ENCODE results near the gene FARS2.
A peak's percentile ranks its signal among the peaks of the same experiment; 100 is the strongest.
"Not testable (repeated sequence)": the region's sequence is repeated elsewhere in the genome, so short reads cannot be mapped to it uniquely, and the experiment has no call there.

FARS2 gene

DNA sequence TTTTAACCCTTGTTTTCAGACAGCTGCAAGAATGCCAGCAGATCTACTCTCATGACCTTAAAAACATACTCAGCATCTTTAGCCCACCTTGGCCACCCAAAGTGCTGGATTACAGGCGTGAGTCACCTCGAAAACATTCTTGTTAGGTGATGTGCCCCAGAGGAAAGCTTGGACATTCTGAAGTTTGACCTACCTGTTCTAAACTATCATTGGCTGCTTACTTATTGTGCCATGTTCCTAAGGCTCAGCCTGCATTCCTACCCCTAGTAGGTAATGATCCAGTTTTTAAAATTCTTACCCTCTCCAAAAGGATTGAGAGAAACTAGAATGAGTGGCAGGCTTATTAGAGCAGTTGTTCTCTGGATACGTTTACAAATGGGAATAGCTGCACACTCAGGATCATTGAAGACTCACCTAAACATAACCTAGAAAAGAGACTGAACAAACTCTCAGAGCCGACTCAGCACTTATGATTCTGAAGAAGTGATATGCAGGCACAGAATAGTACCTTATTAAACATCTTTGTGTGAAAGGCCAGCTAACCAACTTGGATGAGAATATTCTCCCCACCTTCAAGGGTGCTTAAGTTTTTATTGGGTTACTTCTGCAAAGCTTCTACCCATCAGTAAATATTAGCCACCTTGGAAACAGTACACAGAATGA lies 383.3 kb downstream of the FARS2 start:
- H3K27ac ChIP-seq = no peak overlapping the region
- POLR2A ChIA-PET (ENCODE audit: low non-redundant PET) = no interaction called here
- CTCF ChIA-PET = interaction anchor here (0.6 kb wide), 1 partner anchor 173 kb away, joined by 3 read pairs; no protein-coding TSS in a partner anchor
- DNase-seq (ENCODE audit: low spot score) = peak; percentile 40
- TF ChIP-seq, protein P1, sequence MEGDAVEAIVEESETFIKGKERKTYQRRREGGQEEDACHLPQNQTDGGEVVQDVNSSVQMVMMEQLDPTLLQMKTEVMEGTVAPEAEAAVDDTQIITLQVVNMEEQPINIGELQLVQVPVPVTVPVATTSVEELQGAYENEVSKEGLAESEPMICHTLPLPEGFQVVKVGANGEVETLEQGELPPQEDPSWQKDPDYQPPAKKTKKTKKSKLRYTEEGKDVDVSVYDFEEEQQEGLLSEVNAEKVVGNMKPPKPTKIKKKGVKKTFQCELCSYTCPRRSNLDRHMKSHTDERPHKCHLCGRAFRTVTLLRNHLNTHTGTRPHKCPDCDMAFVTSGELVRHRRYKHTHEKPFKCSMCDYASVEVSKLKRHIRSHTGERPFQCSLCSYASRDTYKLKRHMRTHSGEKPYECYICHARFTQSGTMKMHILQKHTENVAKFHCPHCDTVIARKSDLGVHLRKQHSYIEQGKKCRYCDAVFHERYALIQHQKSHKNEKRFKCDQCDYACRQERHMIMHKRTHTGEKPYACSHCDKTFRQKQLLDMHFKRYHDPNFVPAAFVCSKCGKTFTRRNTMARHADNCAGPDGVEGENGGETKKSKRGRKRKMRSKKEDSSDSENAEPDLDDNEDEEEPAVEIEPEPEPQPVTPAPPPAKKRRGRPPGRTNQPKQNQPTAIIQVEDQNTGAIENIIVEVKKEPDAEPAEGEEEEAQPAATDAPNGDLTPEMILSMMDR (conservative IDR thresholded peaks at IDR 0.05; ENCODE audit: low read depth) = no peak

DNA sequence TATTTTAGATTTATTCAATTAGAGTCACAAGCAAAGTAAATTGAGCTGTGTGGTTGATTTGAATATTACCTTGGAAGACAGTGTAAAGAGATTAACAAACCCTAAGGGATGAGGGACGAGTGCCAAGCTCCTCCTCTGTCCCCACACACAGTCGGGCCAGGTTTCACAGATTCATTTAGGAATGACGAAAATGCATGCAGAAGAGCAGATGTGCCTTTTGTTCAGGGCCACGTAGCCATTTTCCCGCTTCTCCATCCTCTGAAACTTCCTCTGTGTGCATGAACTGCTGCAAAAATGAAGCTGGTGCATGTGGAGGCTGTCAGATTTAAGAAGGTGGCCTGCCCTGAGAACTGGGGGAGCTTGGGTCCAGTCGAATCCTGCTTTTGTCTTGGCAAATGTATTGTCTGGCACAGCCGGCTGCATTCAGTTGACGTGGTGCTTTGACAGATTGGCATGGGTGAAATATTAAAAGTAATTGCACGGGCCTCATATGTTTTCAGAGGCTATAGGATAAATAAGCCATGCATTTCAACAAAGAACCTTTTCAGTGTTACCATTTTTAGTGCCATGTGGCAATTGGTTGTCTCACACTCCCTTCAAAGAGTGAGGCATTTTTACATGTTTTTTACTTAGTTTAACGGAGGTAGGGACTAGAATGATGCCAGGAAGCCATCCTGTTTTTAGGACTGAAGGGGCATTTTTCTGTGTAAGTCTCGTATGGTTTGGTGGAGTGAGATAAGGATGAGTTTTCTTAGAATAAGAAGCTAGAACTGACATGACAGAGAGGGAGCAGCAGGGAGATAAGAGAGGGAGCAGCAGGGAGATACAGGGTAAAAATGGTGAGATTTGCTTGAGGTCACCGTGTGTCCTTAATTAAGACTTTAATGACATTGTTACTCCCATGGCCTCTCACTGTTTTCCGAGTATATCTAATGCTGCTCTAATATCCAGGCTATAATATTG lies 384.3 kb downstream of the FARS2 start:
- CTCF ChIA-PET = interaction anchor here (0.6 kb wide), 1 partner anchor 174 kb away, joined by 3 read pairs; no protein-coding TSS in a partner anchor
- no peak overlapping the region for H3K27ac ChIP-seq

DNA sequence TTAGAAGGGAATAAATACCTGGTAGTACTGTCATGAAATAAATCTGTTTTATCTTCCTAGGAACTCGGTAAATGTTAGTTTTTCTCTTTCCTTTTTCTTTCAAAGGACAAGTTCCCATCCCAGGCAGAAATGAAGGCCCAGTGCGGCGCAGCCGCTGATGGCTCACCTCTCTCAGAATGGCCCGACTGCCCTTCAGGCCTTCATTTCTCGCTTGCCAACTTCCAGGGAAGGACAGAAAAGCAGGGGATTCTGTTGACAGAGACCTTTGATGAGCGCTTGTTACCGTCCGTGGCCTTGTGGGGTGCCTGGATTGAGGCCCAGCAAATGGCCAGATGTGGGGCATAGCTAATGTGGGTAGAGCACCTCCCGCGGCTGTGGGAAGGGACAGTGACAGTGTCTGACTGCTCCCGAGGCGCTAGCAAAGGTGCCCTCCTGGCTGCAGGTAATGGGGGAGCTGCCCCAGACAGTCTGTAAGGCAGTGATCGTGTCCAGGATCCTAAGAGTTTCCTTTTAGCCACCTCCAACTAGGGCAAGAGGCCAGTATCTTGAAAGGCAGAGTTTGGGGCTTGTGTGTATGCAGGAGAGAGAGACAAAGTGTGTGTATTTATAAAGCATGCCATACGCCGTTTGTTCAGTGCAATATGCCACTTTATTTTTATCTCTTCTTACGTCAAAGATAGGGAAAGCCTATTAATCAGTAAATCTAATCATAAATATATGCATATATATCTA lies 391.3 kb downstream of the FARS2 start:
- DNase-seq (ENCODE audit: low spot score) = no peak
- no peak overlapping the region for H3K27ac ChIP-seq
- POLR2A ChIA-PET (ENCODE audit: low non-redundant PET) = no interaction called here
- CTCF ChIA-PET = interaction anchor here (0.7 kb wide), 1 partner anchor 295 kb away, joined by 3 read pairs; no protein-coding TSS in a partner anchor
- TF ChIP-seq, protein P1 (conservative IDR thresholded peaks at IDR 0.05; ENCODE audit: low read depth) = no peak

More for the DNA sequence above, 384.3 kb downstream of the FARS2 start:
- POLR2A ChIA-PET (ENCODE audit: low non-redundant PET) = no interaction called here
- TF ChIP-seq, protein P1 (conservative IDR thresholded peaks at IDR 0.05; ENCODE audit: low read depth) = no peak
- DNase-seq (ENCODE audit: low spot score) = no peak

DNA sequence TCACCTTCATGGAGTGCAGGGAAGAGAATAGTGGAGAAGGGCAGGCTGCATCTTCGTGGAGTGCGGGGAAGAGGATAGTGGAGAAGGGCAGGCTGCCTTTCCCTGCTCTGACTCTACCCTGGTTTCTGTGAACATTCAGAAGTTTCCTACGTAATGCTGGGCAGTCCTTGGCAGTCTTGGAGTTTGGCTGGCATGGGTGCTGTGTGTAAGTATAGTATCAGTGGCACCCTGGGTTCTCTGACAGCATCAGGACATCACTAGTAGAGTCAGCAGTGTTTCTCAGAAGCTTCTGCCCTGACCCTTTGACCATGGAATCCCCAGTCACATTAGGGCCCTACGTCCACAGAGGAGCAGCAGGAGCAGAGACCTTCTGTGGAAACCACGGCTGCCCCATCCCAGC lies 392.5 kb downstream of the FARS2 start:
- POLR2A ChIA-PET (ENCODE audit: low non-redundant PET) = no interaction called here

DNA sequence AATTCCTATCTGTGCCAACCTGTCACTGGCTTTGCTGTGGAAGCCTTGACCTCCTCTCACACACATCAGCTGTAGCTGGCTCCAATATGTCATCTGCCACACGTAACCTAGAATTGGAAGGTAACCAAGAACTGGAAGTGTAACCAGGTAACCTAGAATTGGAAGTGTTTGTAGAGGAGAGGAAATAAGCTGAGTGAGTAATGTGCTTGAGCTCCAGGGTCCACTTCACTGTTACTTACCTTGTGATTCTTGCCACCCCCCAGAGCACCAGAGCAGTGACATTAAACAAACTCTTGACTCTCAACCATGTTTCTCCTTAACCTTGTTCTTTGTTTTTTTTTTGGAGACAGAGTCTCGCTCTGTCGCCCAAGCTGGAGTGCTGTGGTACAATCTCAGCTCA lies 394.9 kb downstream of the FARS2 start:
- ChIA-PET POLR2A (ENCODE audit: low non-redundant PET) (no interaction called here), CTCF (no interaction called here)
- DNase-seq (ENCODE audit: low spot score) = no peak
- H3K27ac ChIP-seq = no peak overlapping the region
- TF ChIP-seq, protein P1 (conservative IDR thresholded peaks at IDR 0.05; ENCODE audit: low read depth) = no peak

More for the DNA sequence above, 392.5 kb downstream of the FARS2 start:
- no peak overlapping the region for H3K27ac ChIP-seq
- TF ChIP-seq, protein P1 (conservative IDR thresholded peaks at IDR 0.05; ENCODE audit: low read depth) = no peak
- CTCF ChIA-PET = interaction anchor here (0.5 kb wide), 1 partner anchor 150 kb away, joined by 3 read pairs; no protein-coding TSS in a partner anchor
- DNase-seq (ENCODE audit: low spot score) = no peak

DNA sequence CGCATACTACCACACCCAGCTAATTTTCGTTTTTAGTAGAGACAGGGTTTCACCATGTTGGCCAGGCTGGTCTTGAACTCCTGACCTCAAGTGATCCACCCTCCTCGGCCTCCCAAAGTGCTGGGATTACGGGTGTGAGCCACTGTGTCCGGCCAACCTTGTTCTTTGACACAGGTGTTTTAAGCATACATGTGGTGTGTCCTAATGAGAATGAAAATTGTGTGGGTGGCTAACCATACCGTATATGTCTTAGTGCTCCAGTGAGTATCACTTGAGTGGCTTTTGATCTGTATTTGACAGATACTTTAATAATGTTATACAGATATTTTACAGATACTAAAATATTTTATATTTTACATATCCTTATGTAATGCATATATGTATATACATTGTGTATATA lies 395.4 kb downstream of the FARS2 start:
- H3K27ac ChIP-seq; DNase-seq (ENCODE audit: low spot score); POLR2A ChIA-PET (ENCODE audit: low non-redundant PET); CTCF ChIA-PET: not testable (repeated sequence)
